ENCODE measurements around the gene CAD. TPM values are rescaled to one million over a fixed set of nuclear protein-coding genes. Genes with fewer than 3 reads are reported as not detected.
A peak's percentile ranks its signal among the peaks of the same experiment; 100 is the strongest.

The CAD gene
- total and polyA plus RNA-seq, 9 of the 15 experiments (the other 6 are each of a cell fraction or from before 2014, with no cell fraction given), result 7.5 to 126 (median 33.7) TPM

- TF ChIP-seq, protein P1, sequence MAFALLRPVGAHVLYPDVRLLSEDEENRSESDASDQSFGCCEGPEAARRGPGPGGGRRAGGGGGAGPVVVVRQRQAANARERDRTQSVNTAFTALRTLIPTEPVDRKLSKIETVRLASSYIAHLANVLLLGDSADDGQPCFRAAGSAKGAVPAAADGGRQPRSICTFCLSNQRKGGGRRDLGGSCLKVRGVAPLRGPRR (CRISPR knock-in tag; IDR thresholded peaks at IDR 0.05), result no peak
- no peak for TF ChIP-seq ZKSCAN3 (CRISPR knock-in tag; IDR thresholded peaks at IDR 0.05)
- TF ChIP-seq ZNF431 (CRISPR knock-in tag; IDR thresholded peaks at IDR 0.05), result no peak
- TF ChIP-seq NR2F6 (CRISPR knock-in tag; IDR thresholded peaks at IDR 0.05), result no peak
- TF ChIP-seq OTX1 (CRISPR knock-in tag; IDR thresholded peaks at IDR 0.05), result no peak
- no peak for TF ChIP-seq SMAD4 (CRISPR knock-in tag; conservative IDR thresholded peaks at IDR 0.05)
- TF ChIP-seq, protein P2, sequence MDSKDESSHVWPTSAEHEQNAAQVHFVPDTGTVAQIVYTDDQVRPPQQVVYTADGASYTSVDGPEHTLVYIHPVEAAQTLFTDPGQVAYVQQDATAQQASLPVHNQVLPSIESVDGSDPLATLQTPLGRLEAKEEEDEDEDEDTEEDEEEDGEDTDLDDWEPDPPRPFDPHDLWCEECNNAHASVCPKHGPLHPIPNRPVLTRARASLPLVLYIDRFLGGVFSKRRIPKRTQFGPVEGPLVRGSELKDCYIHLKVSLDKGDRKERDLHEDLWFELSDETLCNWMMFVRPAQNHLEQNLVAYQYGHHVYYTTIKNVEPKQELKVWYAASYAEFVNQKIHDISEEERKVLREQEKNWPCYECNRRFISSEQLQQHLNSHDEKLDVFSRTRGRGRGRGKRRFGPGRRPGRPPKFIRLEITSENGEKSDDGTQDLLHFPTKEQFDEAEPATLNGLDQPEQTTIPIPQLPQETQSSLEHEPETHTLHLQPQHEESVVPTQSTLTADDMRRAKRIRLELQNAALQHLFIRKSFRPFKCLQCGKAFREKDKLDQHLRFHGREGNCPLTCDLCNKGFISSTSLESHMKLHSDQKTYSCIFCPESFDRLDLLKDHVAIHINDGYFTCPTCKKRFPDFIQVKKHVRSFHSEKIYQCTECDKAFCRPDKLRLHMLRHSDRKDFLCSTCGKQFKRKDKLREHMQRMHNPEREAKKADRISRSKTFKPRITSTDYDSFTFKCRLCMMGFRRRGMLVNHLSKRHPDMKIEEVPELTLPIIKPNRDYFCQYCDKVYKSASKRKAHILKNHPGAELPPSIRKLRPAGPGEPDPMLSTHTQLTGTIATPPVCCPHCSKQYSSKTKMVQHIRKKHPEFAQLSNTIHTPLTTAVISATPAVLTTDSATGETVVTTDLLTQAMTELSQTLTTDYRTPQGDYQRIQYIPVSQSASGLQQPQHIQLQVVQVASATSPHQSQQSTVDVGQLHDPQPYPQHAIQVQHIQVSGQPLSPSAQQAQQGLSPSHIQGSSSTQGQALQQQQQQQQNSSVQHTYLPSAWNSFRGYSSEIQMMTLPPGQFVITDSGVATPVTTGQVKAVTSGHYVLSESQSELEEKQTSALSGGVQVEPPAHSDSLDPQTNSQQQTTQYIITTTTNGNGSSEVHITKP (IDR thresholded peaks at IDR 0.05; ENCODE audit: partially characterized antibody), result peak; percentile 82
- TF ChIP-seq ASH1L (IDR thresholded peaks at IDR 0.05; ENCODE audit: borderline replicate concordance, low read depth, partially characterized antibody), result no peak
- TF ChIP-seq SNRNP70 (optimal IDR thresholded peaks at IDR 0.05; ENCODE audit: low read depth, low read length), result no peak
- TF ChIP-seq CXXC5 (CRISPR knock-in tag; IDR thresholded peaks at IDR 0.05), result peak; percentile 30; the same call in 1 of the 2 replicates
- TF ChIP-seq KAT2B (IDR thresholded peaks at IDR 0.05; ENCODE audit: low read depth, low read length), result no peak
- no peak for TF ChIP-seq ZNF512 (tag; IDR thresholded peaks at IDR 0.05)
- peak; percentile 43 for TF ChIP-seq ZFX (CRISPR knock-in tag; IDR thresholded peaks at IDR 0.05)
- TF ChIP-seq ZHX1 (conservative IDR thresholded peaks at IDR 0.05; ENCODE audit: low read length), result no peak
- no peak for TF ChIP-seq RUNX1 (IDR thresholded peaks at IDR 0.05; ENCODE audit: low read depth)
- TF ChIP-seq ZNF830 (CRISPR knock-in tag; IDR thresholded peaks at IDR 0.05), result no peak
- 0 out of 4 replicates have a peak, but pooled peaks of 1 of the 2 experiments have one; percentile 28 for TF ChIP-seq MNT (conservative IDR thresholded peaks at IDR 0.05)
- no peak for TF ChIP-seq ILF3 (IDR thresholded peaks at IDR 0.05; ENCODE audit: borderline replicate concordance)
Observed at GRCh38 chr2:27271631-27272340, 54.6 kb downstream of the CAD start (continued).
